ENCODE measurements around the gene SUN3. TPM values are rescaled to one million over a fixed set of nuclear protein-coding genes. Genes with fewer than 3 reads are reported as not detected.
"Not testable (repeated sequence)": the region's sequence is repeated elsewhere in the genome, so short reads cannot be mapped to it uniquely, and the experiment has no call there.

SUN3 gene
- total RNA-seq, 1 experiment from 2014 or later, result not detected

GRCh38 chr7:48004638-48005037 is 24.3 kb downstream of the SUN3 start:
- Mint-ChIP-seq H3K9me3 (peaks cover 14% of the 10 kb centered on the region), H3K4me1 (peaks cover 13% of the 10 kb centered on the region), H3K27ac (no peak overlapping the region), H3K4me3 (no peak overlapping the region), H3K27me3 (ENCODE audit: low read depth) (no peaks in the 10 kb centered on the region; the same call in 1 of the 2 replicates), H3K36me3 (no peaks in the 10 kb centered on the region)
- ATAC-seq (no peak), DNase-seq (ENCODE audit: low spot score) (no peak)
- ChIA-PET CTCF (interaction anchor here (1.4 kb wide), 1 partner anchor 13 kb away, joined by 5 read pairs; no protein-coding TSS in a partner anchor), POLR2A (no interaction called here)
- TF ChIP-seq NR3C1 (CRISPR knock-in tag; conservative IDR thresholded peaks at IDR 0.05; ENCODE audit: low read depth) (no peak), ZNF232 (CRISPR knock-in tag; IDR thresholded peaks at IDR 0.05) (no peak), NFYB (CRISPR knock-in tag; conservative IDR thresholded peaks at IDR 0.05; ENCODE audit: low read depth) (no peak), ZMAT4 (CRISPR knock-in tag; IDR thresholded peaks at IDR 0.05) (no peak), PREB (CRISPR knock-in tag; IDR thresholded peaks at IDR 0.05; ENCODE audit: borderline replicate concordance) (no peak), FOXK1 (CRISPR knock-in tag; IDR thresholded peaks at IDR 0.05) (no peak), PRDM15 (CRISPR knock-in tag; IDR thresholded peaks at IDR 0.05) (no peak), ZNF281 (CRISPR knock-in tag; IDR thresholded peaks at IDR 0.05) (no peak), OVOL2 (CRISPR knock-in tag; IDR thresholded peaks at IDR 0.05; ENCODE audit: borderline replicate concordance) (no peak), CREB1 (CRISPR knock-in tag; IDR thresholded peaks at IDR 0.05) (no peak), MLX (CRISPR knock-in tag; IDR thresholded peaks at IDR 0.05) (no peak), ZNF263 (CRISPR knock-in tag; IDR thresholded peaks at IDR 0.05; ENCODE audit: low read depth) (no peak), CBFB (CRISPR knock-in tag; IDR thresholded peaks at IDR 0.05; ENCODE audit: low read depth) (no peak), PRRX2 (CRISPR knock-in tag; IDR thresholded peaks at IDR 0.05) (no peak), SP1 (CRISPR knock-in tag; conservative IDR thresholded peaks at IDR 0.05) (no peak), E2F4 (CRISPR knock-in tag; IDR thresholded peaks at IDR 0.05; ENCODE audit: borderline replicate concordance, low read depth) (no peak)

- ChIA-PET CTCF (interaction anchor here (1.4 kb wide), 1 partner anchor 12 kb away, joined by 5 read pairs; no protein-coding TSS in a partner anchor), POLR2A (no interaction called here)
- Mint-ChIP-seq H3K27ac (no peak overlapping the region), H3K27me3 (ENCODE audit: low read depth) (no peaks in the 10 kb centered on the region; the same call in 1 of the 2 replicates), H3K4me1 (peaks cover 13% of the 10 kb centered on the region), H3K36me3 (no peaks in the 10 kb centered on the region), H3K9me3 (peaks cover 14% of the 10 kb centered on the region), H3K4me3 (no peak overlapping the region)
- DNase-seq (ENCODE audit: low spot score) (no peak), ATAC-seq (no peak)
- no peak for TF ChIP-seq ZNF138 (CRISPR knock-in tag; conservative IDR thresholded peaks at IDR 0.05)
- TF ChIP-seq TEAD1 (CRISPR knock-in tag; IDR thresholded peaks at IDR 0.05), result no peak
These were observed 24.9 kb downstream of the SUN3 start for GRCh38 chr7:48004032-48004431.

- ATAC-seq; H3K27me3 Mint-ChIP-seq (ENCODE audit: low read depth); H3K27ac Mint-ChIP-seq; H3K36me3 Mint-ChIP-seq; POLR2A ChIA-PET; H3K4me3 Mint-ChIP-seq; DNase-seq (ENCODE audit: low spot score); H3K4me1 Mint-ChIP-seq: not testable (repeated sequence)
- CTCF ChIA-PET, result interaction anchor here (1.2 to 1.6 kb wide), 2 partner anchors 8 to 111 kb away, joined by 3 to 4 read pairs; no protein-coding TSS in a partner anchor
- peaks cover 17% of the 10 kb centered on the region for H3K9me3 Mint-ChIP-seq
These were observed 28.7 kb downstream of the SUN3 start for GRCh38 chr7:48000164-48000563.
